Measurements from ENCODE around the gene FBXW11. TPM values are rescaled to one million over a fixed set of nuclear protein-coding genes. Genes with fewer than 3 reads are reported as not detected.
A peak's percentile ranks its signal among the peaks of the same experiment; 100 is the strongest.

FBXW11 gene
- total and polyA plus RNA-seq, 2 of the 13 experiments (the other 11 are each of a cell fraction or from before 2014, with no cell fraction given), result 31.7 to 53.6 TPM

GRCh38 chr5:172006321-172007174 lies at the start of gene FBXW11 (continued):
- TF ChIP-seq AKNA (CRISPR knock-in tag; IDR thresholded peaks at IDR 0.05; ENCODE audit: borderline replicate concordance), result no peak
- TF ChIP-seq PHF8 (CRISPR knock-in tag; IDR thresholded peaks at IDR 0.05), result peak; percentile 77
- TF ChIP-seq ZNF768 (CRISPR knock-in tag; IDR thresholded peaks at IDR 0.05), result 0 out of 2 replicates have a peak, but pooled peaks have one; percentile 28
- TF ChIP-seq HNRNPH1 (optimal IDR thresholded peaks at IDR 0.05; ENCODE audit: low read depth, low read length), result peak; percentile 83
- TF ChIP-seq ZNF432 (CRISPR knock-in tag; IDR thresholded peaks at IDR 0.05; ENCODE audit: borderline replicate concordance), result no peak
- TF ChIP-seq ZNF605 (CRISPR knock-in tag; IDR thresholded peaks at IDR 0.05), result peak; percentile 85
- no peak for TF ChIP-seq SRSF4 (IDR thresholded peaks at IDR 0.05; ENCODE audit: low read depth, low read length, poor library complexity, severe bottlenecking)
- no peak; the same call in 1 of the 2 replicates for TF ChIP-seq ZNF121 (CRISPR knock-in tag; IDR thresholded peaks at IDR 0.05)
- TF ChIP-seq ZNF142 (CRISPR knock-in tag; IDR thresholded peaks at IDR 0.05), result no peak
- no peak for TF ChIP-seq SYNCRIP (IDR thresholded peaks at IDR 0.05; ENCODE audit: insufficient read depth, low read depth, low read length)
- TF ChIP-seq ZNF512B (CRISPR knock-in tag; IDR thresholded peaks at IDR 0.05; ENCODE audit: borderline replicate concordance), result no peak
- no peak for TF ChIP-seq ZNF773 (CRISPR knock-in tag; IDR thresholded peaks at IDR 0.05; ENCODE audit: borderline replicate concordance)
- TF ChIP-seq FLYWCH1 (CRISPR knock-in tag; IDR thresholded peaks at IDR 0.05), result no peak
- TF ChIP-seq ZNF530 (CRISPR knock-in tag; IDR thresholded peaks at IDR 0.05; ENCODE audit: low read depth), result no peak

Data from HepG2 (cell line).